CD4-positive, alpha-beta T cell (primary cell): Measurements from ENCODE around the gene KDM8. TPM values are rescaled to one million over a fixed set of nuclear protein-coding genes. Genes with fewer than 3 reads are reported as not detected.

Experiments used
- ATAC-seq: fragments of 200-7000 bp; cut with Tn5 transposase; one replicate; pipeline ENCODE4 v1.10.0; 2022; ENCODE audit warnings: mild to moderate bottlenecking; ENCODE audit not compliant: poor library complexity
- CTCF ChIA-PET: fragments of 350-600 bp; sonication (Branson Sonifier 250); formaldehyde crosslinking; loops from one replicate; lab custom pipeline; 2021; ENCODE audit warnings: antibody characterized with exemption, inconsistent platforms; lab: Charles Lee
- POLR2A ChIA-PET: fragments of 350-600 bp; sonication (Branson Sonifier 250); formaldehyde crosslinking; loops from one replicate; lab custom pipeline; 2021; ENCODE audit warnings: antibody characterized with exemption, inconsistent platforms; lab: Charles Lee
- DNase-seq, 14 experiments: peaks; one replicate each; pipeline ENCODE4 v3.0.0-alpha.2; 2013 to 2020; ENCODE audit warnings: mixed read lengths in 2 of 14
- H3K27ac ChIP-seq, 2 donors: one replicate each; pipeline versions ENCODE4 v1.5.1 to v1.7.0; 2013; ENCODE audit warnings: low read length in 2 of 2, low read depth in 1 of 2, mild to moderate bottlenecking in 1 of 2
- H3K27me3 ChIP-seq, 2 experiments: 1 replicate in 1 of 2; 2 replicates in 1 of 2; pipeline versions ENCODE4 v1.6.1 to v1.7.0; 2013; ENCODE audit warnings: low read length in 2 of 2, control low read depth in 1 of 2, mild to moderate bottlenecking in 1 of 2, moderate library complexity in 1 of 2; ENCODE audit not compliant: insufficient read depth in 2 of 2, control insufficient read depth in 1 of 2
- H3K36me3 ChIP-seq: one replicate; pipeline ENCODE4 v1.6.1; 2013; ENCODE audit warnings: low read length, control low read depth; ENCODE audit not compliant: insufficient read depth
- H3K4me1 ChIP-seq: one replicate; pipeline ENCODE4 v1.6.1; 2013; ENCODE audit warnings: low read length, control low read depth; ENCODE audit not compliant: insufficient read depth
- H3K4me3 ChIP-seq: one replicate; pipeline ENCODE4 v1.5.1; 2013; ENCODE audit warnings: mild to moderate bottlenecking, low read length, moderate library complexity
- H3K9me3 ChIP-seq, 2 experiments: 1 replicate in 1 of 2; 2 replicates in 1 of 2; pipeline versions ENCODE4 v1.6.1 to v1.7.0; 2013; ENCODE audit warnings: low read length in 2 of 2, mild to moderate bottlenecking in 2 of 2, control low read depth in 1 of 2, moderate library complexity in 1 of 2; ENCODE audit not compliant: control insufficient read depth in 1 of 2, insufficient read depth in 1 of 2
- H3K27ac Mint-ChIP-seq: one replicate; pipeline ENCODE4 v1.8.0; 2020; ENCODE audit warnings: mixed read lengths
- H3K27me3 Mint-ChIP-seq: one replicate; pipeline ENCODE4 v1.8.0; 2021; ENCODE audit warnings: mixed read lengths
- H3K36me3 Mint-ChIP-seq: one replicate; pipeline ENCODE4 v1.8.0; 2021; ENCODE audit warnings: low read depth, mixed read lengths
- H3K4me1 Mint-ChIP-seq: one replicate; pipeline ENCODE4 v1.8.0; 2021; ENCODE audit warnings: low read depth, mixed read lengths
- H3K4me3 Mint-ChIP-seq: one replicate; pipeline ENCODE4 v1.8.0; 2020; ENCODE audit warnings: mild to moderate bottlenecking, mixed read lengths
- H3K9me3 Mint-ChIP-seq: one replicate; pipeline ENCODE4 v1.8.0; 2020; ENCODE audit warnings: mixed read lengths
- CTCF ChIP-seq: fragments of 200-600 bp; IDR thresholded peaks from one replicate; pipeline ENCODE4 v1.8.0; 2022; ENCODE audit warnings: antibody characterized with exemption, mild to moderate bottlenecking
- intact Hi-C, 2 experiments: fragments of 100-400 bp; cut with DNase I in 1 of 2; cut with micrococcal nuclease in 1 of 2; formaldehyde crosslinking; loops; one replicate each; pipeline versions ENCODE4 v1.15.1 to v1.9.0; 2023 to 2025; cut with DNase I, micrococcal nuclease
- total RNA-seq, 174 experiments: library from RNA in 2 of 174; stranded (reverse) in 2 of 174; gene quantifications; one replicate each; pipeline ENCODE4 v1.2.3 and lab custom pipeline; 2021 to 2026

The KDM8 gene
- total RNA-seq, 2 experiments from 2014 or later = 15.1 to 17.3 TPM

GRCh38 chr16:27243725-27244362 lies 40.5 kb downstream of the KDM8 start:
- Histone ChIP-seq H3K27me3 (no peaks in the 10 kb centered on the region), H3K27ac (no peak overlapping the region), H3K36me3 (peaks cover 14% of the 10 kb centered on the region), H3K4me3 (no peak overlapping the region), H3K9me3 (peaks cover 0 to 2% of the 10 kb centered on the region in 2 experiments), H3K4me1 (peaks cover 52% of the 10 kb centered on the region)
- H3K36me3 Mint-ChIP-seq = peaks cover 28% of the 10 kb centered on the region
- CTCF ChIA-PET = interaction anchor here (1.4 kb wide), 1 partner anchor 9 kb away, joined by 7 read pairs; no protein-coding TSS in a partner anchor
- DNase-seq (peak in 1 of 14 experiments; percentile 2), ATAC-seq (no peak)
- peak overlapping the region; percentile 4 for H3K4me3 Mint-ChIP-seq
- no peak for TF ChIP-seq CTCF
- intact Hi-C loops = no loop called here
- no peaks in the 10 kb centered on the region for H3K27me3 Mint-ChIP-seq
- peaks cover 77% of the 10 kb centered on the region for H3K4me1 Mint-ChIP-seq
- H3K27ac Mint-ChIP-seq = peak overlapping the region; percentile 86
- no peaks in the 10 kb centered on the region for H3K9me3 Mint-ChIP-seq
- POLR2A ChIA-PET = interaction anchor here (0.6 to 1.9 kb wide), 6 partner anchors 9 to 124 kb away, joined by 3 to 8 read pairs (median 4); partner anchors contain the start of gene KDM8

DNA sequence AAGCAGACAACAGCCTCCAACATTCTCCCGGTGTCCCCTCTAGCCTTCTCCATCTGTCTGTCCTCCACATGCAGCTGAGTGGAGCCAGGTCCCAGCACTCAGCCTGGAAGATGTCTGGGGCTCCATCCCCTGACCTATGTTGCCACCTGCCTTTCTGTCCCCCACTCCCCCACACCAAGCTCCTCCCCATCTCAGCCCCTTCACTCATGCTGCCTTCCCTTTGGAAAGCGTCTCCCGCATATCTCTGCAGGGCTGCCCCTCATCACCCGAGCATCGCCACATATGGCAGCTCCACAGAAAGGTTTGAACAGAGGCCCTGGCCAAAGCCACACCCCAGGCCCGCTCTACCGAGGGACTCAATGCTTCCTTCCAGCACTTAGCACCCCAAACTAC lies 41.0 kb downstream of the KDM8 start:
- intact Hi-C loops = no loop called here
- ChIA-PET CTCF (interaction anchor here (1.4 kb wide), 1 partner anchor 10 kb away, joined by 7 read pairs; no protein-coding TSS in a partner anchor), POLR2A (interaction anchor here (0.6 to 1.3 kb wide), 2 partner anchors 45 to 52 kb away, joined by 3 to 4 read pairs; no protein-coding TSS in a partner anchor)
- H3K27me3 Mint-ChIP-seq = no peaks in the 10 kb centered on the region
- H3K4me3 Mint-ChIP-seq = no peak overlapping the region
- no peak overlapping the region for H3K27ac ChIP-seq
- no peak for DNase-seq
- no peak for ATAC-seq
- no peak for TF ChIP-seq CTCF
- peaks cover 30% of the 10 kb centered on the region for H3K36me3 Mint-ChIP-seq
- no peaks in the 10 kb centered on the region for H3K9me3 Mint-ChIP-seq
- H3K27ac Mint-ChIP-seq = peak overlapping the region; percentile 86
- H3K4me1 ChIP-seq = peaks cover 48% of the 10 kb centered on the region
- peaks cover 14% of the 10 kb centered on the region for H3K36me3 ChIP-seq
- peaks cover 72% of the 10 kb centered on the region for H3K4me1 Mint-ChIP-seq
- H3K4me3 ChIP-seq = no peak overlapping the region
- H3K9me3 ChIP-seq = peaks cover 0 to 3% of the 10 kb centered on the region in 2 experiments
- H3K27me3 ChIP-seq = no peaks in the 10 kb centered on the region

DNA sequence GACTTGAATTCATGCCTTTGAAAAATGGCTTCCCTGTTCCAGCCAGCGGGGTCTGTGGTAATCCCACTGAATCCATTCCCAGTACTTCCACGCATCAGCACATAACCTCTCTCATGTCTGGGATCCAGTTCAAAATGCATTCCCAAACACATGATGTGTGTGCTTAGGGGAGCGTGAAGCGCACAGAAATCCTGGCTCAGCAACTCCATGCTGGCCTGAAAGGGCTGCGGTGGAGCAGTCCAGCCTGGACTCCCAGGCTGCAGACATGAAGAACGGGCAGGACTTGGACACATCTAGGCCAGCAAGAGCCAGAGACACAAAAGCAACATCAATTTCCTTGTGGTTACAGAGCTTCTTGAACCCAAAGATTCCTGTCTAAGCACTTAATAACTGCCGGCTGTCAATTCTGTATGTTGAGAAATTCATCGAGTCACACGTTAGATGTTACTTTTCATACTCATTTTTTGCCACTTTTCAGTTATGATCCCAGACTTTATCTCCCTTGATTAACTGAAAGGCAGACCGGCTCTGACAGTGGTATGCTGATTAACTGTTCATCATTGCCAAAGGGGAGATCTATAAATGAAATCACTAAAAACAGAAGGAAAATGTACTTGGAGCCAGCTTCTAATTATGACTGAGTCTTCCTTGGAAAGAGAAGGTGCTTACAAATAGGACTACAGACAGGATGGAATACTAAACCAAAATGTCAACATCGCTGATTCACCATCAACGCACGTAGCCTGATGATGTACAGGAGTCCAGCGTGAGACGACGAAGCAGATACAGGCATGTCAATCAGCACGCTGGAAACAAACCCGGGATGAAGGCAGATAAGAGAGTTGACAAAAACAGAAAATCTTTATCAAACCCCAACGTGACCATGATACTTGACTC lies 42.2 kb downstream of the KDM8 start:
- Mint-ChIP-seq H3K4me1 (peaks cover 69% of the 10 kb centered on the region), H3K27me3 (no peaks in the 10 kb centered on the region), H3K36me3 (peaks cover 39% of the 10 kb centered on the region), H3K9me3 (no peaks in the 10 kb centered on the region), H3K27ac (peak overlapping the region; percentile 19), H3K4me3 (peak overlapping the region; percentile 1)
- intact Hi-C loops = no loop called here
- peaks cover 0 to 3% of the 10 kb centered on the region in 2 experiments for H3K9me3 ChIP-seq
- H3K4me1 ChIP-seq = peaks cover 41% of the 10 kb centered on the region
- no peak overlapping the region for H3K27ac ChIP-seq
- ChIA-PET CTCF (interaction anchor here (1.4 kb wide), 1 partner anchor 10 kb away, joined by 6 read pairs; no protein-coding TSS in a partner anchor), POLR2A (no interaction called here)
- ATAC-seq (peak; percentile 35), DNase-seq (peak in 1 of 14 experiments; percentile 33)
- no peak overlapping the region for H3K4me3 ChIP-seq
- no peaks in the 10 kb centered on the region for H3K27me3 ChIP-seq
- no peak for TF ChIP-seq CTCF
- H3K36me3 ChIP-seq = peaks cover 14% of the 10 kb centered on the region
